ENCODE measurements around the gene HLA-DRB5.
"Not testable (repeated sequence)": the region's sequence is repeated elsewhere in the genome, so short reads cannot be mapped to it uniquely, and the experiment has no call there.

The HLA-DRB5 gene

GRCh38 chr6:32492351-32492750 is 37.7 kb downstream of the HLA-DRB5 start:
- no peaks in the 10 kb centered on the region for H3K4me1 ChIP-seq (ENCODE audit: control insufficient read depth, insufficient read depth, low read length)
- no peaks in the 10 kb centered on the region for H3K27me3 ChIP-seq (ENCODE audit: control insufficient read depth in 1 of 2, insufficient read depth in 2 of 2, low read length in 2 of 2)
- H3K4me3 ChIP-seq (ENCODE audit: low read length in 2 of 2) = no peak overlapping the region
- H3K9ac ChIP-seq (ENCODE audit: low read length in 2 of 2) = no peak overlapping the region
- no peak overlapping the region for H3K27ac ChIP-seq (ENCODE audit: low read length)
- H3K9me3 ChIP-seq (ENCODE audit: control insufficient read depth in 2 of 2, low read length in 2 of 2) = no peaks in the 10 kb centered on the region
- H3K36me3 ChIP-seq (ENCODE audit: control insufficient read depth in 2 of 2, insufficient read depth in 2 of 2, low read length in 2 of 2) = no peaks in the 10 kb centered on the region

- no peak overlapping the region for H3K27ac ChIP-seq (ENCODE audit: low read length)
- H3K9me3 ChIP-seq (ENCODE audit: control insufficient read depth in 2 of 2, low read length in 2 of 2) = no peaks in the 10 kb centered on the region
- no peaks in the 10 kb centered on the region for H3K27me3 ChIP-seq (ENCODE audit: control insufficient read depth in 1 of 2, insufficient read depth in 2 of 2, low read length in 2 of 2)
- no peak overlapping the region for H3K9ac ChIP-seq (ENCODE audit: low read length in 2 of 2)
- H3K4me3 ChIP-seq (ENCODE audit: low read length in 2 of 2) = no peak overlapping the region
- H3K36me3 ChIP-seq (ENCODE audit: control insufficient read depth in 2 of 2, insufficient read depth in 2 of 2, low read length in 2 of 2) = no peaks in the 10 kb centered on the region
- H3K4me1 ChIP-seq (ENCODE audit: control insufficient read depth, insufficient read depth, low read length) = no peaks in the 10 kb centered on the region
These were observed 38.4 kb downstream of the HLA-DRB5 start for GRCh38 chr6:32491700-32492099.

- no peaks in the 10 kb centered on the region for H3K9me3 ChIP-seq (ENCODE audit: control insufficient read depth in 2 of 2, low read length in 2 of 2)
- H3K27ac ChIP-seq (ENCODE audit: low read length) = no peak overlapping the region
- H3K36me3 ChIP-seq (ENCODE audit: control insufficient read depth in 2 of 2, insufficient read depth in 2 of 2, low read length in 2 of 2) = no peaks in the 10 kb centered on the region
- H3K9ac ChIP-seq (ENCODE audit: low read length in 2 of 2) = no peak overlapping the region
- H3K4me1 ChIP-seq (ENCODE audit: control insufficient read depth, insufficient read depth, low read length) = no peaks in the 10 kb centered on the region
- H3K27me3 ChIP-seq (ENCODE audit: control insufficient read depth in 1 of 2, insufficient read depth in 2 of 2, low read length in 2 of 2) = no peaks in the 10 kb centered on the region
- H3K4me3 ChIP-seq (ENCODE audit: low read length in 2 of 2) = no peak overlapping the region
These were observed 42.0 kb downstream of the HLA-DRB5 start for GRCh38 chr6:32488083-32488482.

- H3K9ac ChIP-seq (ENCODE audit: low read length in 2 of 2) = no peak overlapping the region
- H3K36me3 ChIP-seq (ENCODE audit: control insufficient read depth in 2 of 2, insufficient read depth in 2 of 2, low read length in 2 of 2) = no peaks in the 10 kb centered on the region
- H3K27me3 ChIP-seq (ENCODE audit: control insufficient read depth in 1 of 2, insufficient read depth in 2 of 2, low read length in 2 of 2) = no peaks in the 10 kb centered on the region
- no peak overlapping the region for H3K4me3 ChIP-seq (ENCODE audit: low read length in 2 of 2)
- H3K27ac ChIP-seq (ENCODE audit: low read length) = no peak overlapping the region
- H3K9me3 ChIP-seq (ENCODE audit: control insufficient read depth in 2 of 2, low read length in 2 of 2) = no peaks in the 10 kb centered on the region
- H3K4me1 ChIP-seq (ENCODE audit: control insufficient read depth, insufficient read depth, low read length) = no peaks in the 10 kb centered on the region
These were observed 45.5 kb downstream of the HLA-DRB5 start for GRCh38 chr6:32484614-32484998.

- Histone ChIP-seq H3K9me3 (ENCODE audit: control insufficient read depth in 2 of 2, low read length in 2 of 2) (no peaks in the 10 kb centered on the region), H3K4me1 (ENCODE audit: control insufficient read depth, insufficient read depth, low read length) (no peaks in the 10 kb centered on the region), H3K4me3 (ENCODE audit: low read length in 2 of 2) (no peak overlapping the region), H3K27me3 (ENCODE audit: control insufficient read depth in 1 of 2, insufficient read depth in 2 of 2, low read length in 2 of 2) (no peaks in the 10 kb centered on the region), H3K36me3 (ENCODE audit: control insufficient read depth in 2 of 2, insufficient read depth in 2 of 2, low read length in 2 of 2) (no peaks in the 10 kb centered on the region), H3K27ac (ENCODE audit: low read length) (no peak overlapping the region), H3K9ac (ENCODE audit: low read length in 2 of 2) (no peak overlapping the region)
These were observed 46.0 kb downstream of the HLA-DRB5 start for GRCh38 chr6:32483968-32484613.

GRCh38 chr6:32475392-32476206 is 54.5 kb downstream of the HLA-DRB5 start:
- H3K27me3 ChIP-seq (ENCODE audit: control insufficient read depth in 1 of 2, insufficient read depth in 2 of 2, low read length in 2 of 2) = peaks cover 0 to 5% of the 10 kb centered on the region in 2 donors
- no peak overlapping the region for H3K27ac ChIP-seq (ENCODE audit: low read length)
- no peaks in the 10 kb centered on the region for H3K9me3 ChIP-seq (ENCODE audit: control insufficient read depth in 2 of 2, low read length in 2 of 2)
- no peaks in the 10 kb centered on the region for H3K36me3 ChIP-seq (ENCODE audit: control insufficient read depth in 2 of 2, insufficient read depth in 2 of 2, low read length in 2 of 2)
- H3K4me1 ChIP-seq (ENCODE audit: control insufficient read depth, insufficient read depth, low read length) = no peaks in the 10 kb centered on the region
- no peak overlapping the region for H3K9ac ChIP-seq (ENCODE audit: low read length in 2 of 2)
- no peak overlapping the region for H3K4me3 ChIP-seq (ENCODE audit: low read length in 2 of 2)

GRCh38 chr6:32473376-32474348 is 56.4 kb downstream of the HLA-DRB5 start:
- not testable (repeated sequence) for H3K27me3 ChIP-seq (ENCODE audit: control insufficient read depth in 1 of 2, insufficient read depth in 2 of 2, low read length in 2 of 2); H3K4me3 ChIP-seq (ENCODE audit: low read length in 2 of 2); H3K4me1 ChIP-seq (ENCODE audit: control insufficient read depth, insufficient read depth, low read length); H3K36me3 ChIP-seq (ENCODE audit: control insufficient read depth in 2 of 2, insufficient read depth in 2 of 2, low read length in 2 of 2); H3K9me3 ChIP-seq (ENCODE audit: control insufficient read depth in 2 of 2, low read length in 2 of 2); H3K9ac ChIP-seq (ENCODE audit: low read length in 2 of 2); H3K27ac ChIP-seq (ENCODE audit: low read length)

GRCh38 chr6:32472781-32473375 is 57.2 kb downstream of the HLA-DRB5 start:
- H3K4me1 ChIP-seq (ENCODE audit: control insufficient read depth, insufficient read depth, low read length) = no peaks in the 10 kb centered on the region
- H3K9ac ChIP-seq (ENCODE audit: low read length in 2 of 2) = no peak overlapping the region
- H3K36me3 ChIP-seq (ENCODE audit: control insufficient read depth in 2 of 2, insufficient read depth in 2 of 2, low read length in 2 of 2) = no peaks in the 10 kb centered on the region
- no peaks in the 10 kb centered on the region for H3K9me3 ChIP-seq (ENCODE audit: control insufficient read depth in 2 of 2, low read length in 2 of 2)
- H3K4me3 ChIP-seq (ENCODE audit: low read length in 2 of 2) = no peak overlapping the region
- no peak overlapping the region for H3K27ac ChIP-seq (ENCODE audit: low read length)
- H3K27me3 ChIP-seq (ENCODE audit: control insufficient read depth in 1 of 2, insufficient read depth in 2 of 2, low read length in 2 of 2) = peaks cover 0 to 5% of the 10 kb centered on the region in 2 donors

- not testable (repeated sequence) for H3K27me3 ChIP-seq (ENCODE audit: control insufficient read depth in 1 of 2, insufficient read depth in 2 of 2, low read length in 2 of 2); H3K9me3 ChIP-seq (ENCODE audit: control insufficient read depth in 2 of 2, low read length in 2 of 2); H3K36me3 ChIP-seq (ENCODE audit: control insufficient read depth in 2 of 2, insufficient read depth in 2 of 2, low read length in 2 of 2); H3K4me3 ChIP-seq (ENCODE audit: low read length in 2 of 2); H3K27ac ChIP-seq (ENCODE audit: low read length); H3K4me1 ChIP-seq (ENCODE audit: control insufficient read depth, insufficient read depth, low read length); H3K9ac ChIP-seq (ENCODE audit: low read length in 2 of 2)
These were observed 62.2 kb downstream of the HLA-DRB5 start for GRCh38 chr6:32467743-32468503.

Measured in stomach smooth muscle (tissue), 2 donors.